Calu3 (cell line): Measurements from ENCODE around the gene GGT6. TPM values are rescaled to one million over a fixed set of nuclear protein-coding genes. Genes with fewer than 3 reads are reported as not detected.

Experiments
- BruUV-seq: library from RNA; stranded (reverse); fragments of 400-500 nt; replicated peaks from 2 replicates; lab custom pipeline; 2021; lab: Mats Ljungman, UMichigan
- CTCF ChIA-PET: fragments of 300-600 bp; sonication (Branson Sonifier 250); formaldehyde crosslinking; loops from one replicate; lab custom pipeline; 2022; ENCODE audit warnings: antibody characterized with exemption; lab: Charles Lee
- DNase-seq: peaks from one replicate; pipeline ENCODE4 v3.0.0; 2022
- H3K27ac Mint-ChIP-seq: one replicate; pipeline ENCODE4 v1.8.0; 2022; ENCODE audit warnings: mixed read lengths; ENCODE audit not compliant: unreplicated experiment
- H3K27me3 Mint-ChIP-seq: one replicate; pipeline ENCODE4 v1.8.0; 2022; ENCODE audit warnings: mixed read lengths; ENCODE audit not compliant: unreplicated experiment
- H3K36me3 Mint-ChIP-seq: one replicate; pipeline ENCODE4 v1.8.0; 2022; ENCODE audit warnings: mild to moderate bottlenecking, moderate library complexity, mixed read lengths; ENCODE audit not compliant: insufficient read depth, unreplicated experiment
- H3K4me1 Mint-ChIP-seq: one replicate; pipeline ENCODE4 v1.8.0; 2022; ENCODE audit warnings: mild to moderate bottlenecking, low read depth, mixed read lengths; ENCODE audit not compliant: unreplicated experiment
- H3K4me3 Mint-ChIP-seq: one replicate; pipeline ENCODE4 v1.8.0; 2022; ENCODE audit warnings: mild to moderate bottlenecking, low read depth, moderate library complexity, mixed read lengths; ENCODE audit not compliant: unreplicated experiment
- H3K9me3 Mint-ChIP-seq: one replicate; pipeline ENCODE4 v1.8.0; 2022; ENCODE audit warnings: low read depth, mixed read lengths; ENCODE audit not compliant: unreplicated experiment
- CTCF ChIP-seq: fragments of 200-600 bp; IDR thresholded peaks from one replicate; pipeline ENCODE4 v1.8.0; 2022; ENCODE audit warnings: antibody characterized with exemption; ENCODE audit not compliant: unreplicated experiment
- intact Hi-C: fragments of 100-400 bp; cut with micrococcal nuclease; formaldehyde crosslinking; loops from one replicate; pipeline ENCODE4 v1.10.0; 2022; ENCODE audit not compliant: unreplicated experiment
- total RNA-seq: library from RNA; stranded (reverse); gene quantifications from 2 replicates; pipeline ENCODE4 v1.2.3, GENCODE V29; 2022

GGT6 gene
- total RNA-seq, 1 experiment from 2014 or later: 1.1 TPM

GRCh38 chr17:4545217-4545951 lies 15.0 kb downstream of the GGT6 start:
- CTCF ChIA-PET: no interaction called here
- DNase-seq: no peak
- Mint-ChIP-seq H3K27me3 (no peaks in the 10 kb centered on the region), H3K4me1 (peaks cover 7% of the 10 kb centered on the region), H3K36me3 (peaks cover 76% of the 10 kb centered on the region), H3K9me3 (no peaks in the 10 kb centered on the region), H3K27ac (no peak overlapping the region), H3K4me3 (no peak overlapping the region)
- intact Hi-C loops: no loop called here
- no peak for TF ChIP-seq CTCF
- BruUV-seq: no TSS peak

- no peak overlapping the region for H3K4me3 Mint-ChIP-seq
- no peak overlapping the region for H3K27ac Mint-ChIP-seq
- no TSS peak for BruUV-seq
- no peak for TF ChIP-seq CTCF
- peaks cover 10% of the 10 kb centered on the region for H3K4me1 Mint-ChIP-seq
- no peaks in the 10 kb centered on the region for H3K9me3 Mint-ChIP-seq
- H3K27me3 Mint-ChIP-seq: no peaks in the 10 kb centered on the region
- CTCF ChIA-PET: no interaction called here
- peaks cover 75% of the 10 kb centered on the region for H3K36me3 Mint-ChIP-seq
- intact Hi-C loops: no loop called here
- no peak for DNase-seq
Measured at GRCh38 chr17:4544951-4545216, 15.5 kb downstream of the GGT6 start.

GRCh38 chr17:4544135-4544950 lies 16.0 kb downstream of the GGT6 start:
- CTCF ChIA-PET: no interaction called here
- no peak overlapping the region for H3K27ac Mint-ChIP-seq
- no peaks in the 10 kb centered on the region for H3K9me3 Mint-ChIP-seq
- no peaks in the 10 kb centered on the region for H3K27me3 Mint-ChIP-seq
- H3K4me1 Mint-ChIP-seq: peaks cover 14% of the 10 kb centered on the region
- intact Hi-C loops: no loop called here
- no peak for TF ChIP-seq CTCF
- no peak for DNase-seq
- H3K4me3 Mint-ChIP-seq: no peak overlapping the region
- peaks cover 75% of the 10 kb centered on the region for H3K36me3 Mint-ChIP-seq
- BruUV-seq: no TSS peak

GRCh38 chr17:4543557-4544026 lies 16.8 kb downstream of the GGT6 start:
- Mint-ChIP-seq H3K4me3 (no peak overlapping the region), H3K4me1 (peaks cover 14% of the 10 kb centered on the region), H3K9me3 (no peaks in the 10 kb centered on the region), H3K36me3 (peaks cover 75% of the 10 kb centered on the region), H3K27me3 (no peaks in the 10 kb centered on the region), H3K27ac (no peak overlapping the region)
- CTCF ChIA-PET: no interaction called here
- no peak for DNase-seq
- intact Hi-C loops: no loop called here
- no TSS peak for BruUV-seq
- no peak for TF ChIP-seq CTCF
